Measurements from ENCODE around the gene SNCAIP. TPM values are rescaled to one million over a fixed set of nuclear protein-coding genes. Genes with fewer than 3 reads are reported as not detected.

SNCAIP gene
- total RNA-seq, 5 donors from 2014 or later (not counting 1 experiment from before 2014, with no cell fraction given), result not detected

- Histone ChIP-seq H3K4me1 (ENCODE audit: control insufficient read depth in 1 of 2, extremely low read depth in 1 of 2, insufficient read depth in 2 of 2, low read length in 2 of 2) (no peaks in the 10 kb centered on the region), H3K27me3 (replicated peaks in 1 of 2; ENCODE audit: control insufficient read depth in 2 of 2, extremely low read depth in 1 of 2, insufficient read depth in 2 of 2, low read length in 1 of 2) (no peaks in the 10 kb centered on the region), H3K4me3 (ENCODE audit: control insufficient read depth in 1 of 2, extremely low read depth in 1 of 2, low read length in 1 of 2) (no peak overlapping the region), H3K9me3 (no peaks in the 10 kb centered on the region), H3K27ac (ENCODE audit: low read length) (no peak overlapping the region), H3K36me3 (ENCODE audit: control insufficient read depth in 2 of 2, extremely low read depth in 1 of 2, insufficient read depth in 1 of 2, low read length in 1 of 2) (no peaks in the 10 kb centered on the region)
- no peaks in the 10 kb centered on the region for H3K4me1 Mint-ChIP-seq
- no peak for DNase-seq
- no peak overlapping the region for H3K4me3 Mint-ChIP-seq
- ChIA-PET POLR2A (no interaction called here), CTCF (no interaction called here)
- WGBS (ENCODE audit: insufficient coverage), result no CpG with 5 or more reads among the region's 3 CpGs
- no peak overlapping the region for H3K27ac Mint-ChIP-seq
- no peaks in the 10 kb centered on the region for H3K36me3 Mint-ChIP-seq
- peaks cover 0 to 6% (median 0%) of the 10 kb centered on the region in 3 donors for H3K9me3 Mint-ChIP-seq
- H3K27me3 Mint-ChIP-seq, result peaks cover 1 to 8% of the 10 kb centered on the region in 2 donors
- no peak for ATAC-seq (replicated peaks in 1 of 4)
Observed at GRCh38 chr5:122413722-122414121, 101.7 kb downstream of the SNCAIP start.

GRCh38 chr5:122415030-122415800, 103.2 kb downstream of the SNCAIP start:
- no peaks in the 10 kb centered on the region for H3K36me3 ChIP-seq (ENCODE audit: control insufficient read depth in 2 of 2, extremely low read depth in 1 of 2, insufficient read depth in 1 of 2, low read length in 1 of 2)
- Mint-ChIP-seq H3K27ac (no peak overlapping the region), H3K36me3 (no peaks in the 10 kb centered on the region), H3K4me1 (no peaks in the 10 kb centered on the region), H3K27me3 (peaks cover 6 to 8% of the 10 kb centered on the region in 2 donors), H3K9me3 (peaks cover 0 to 6% (median 0%) of the 10 kb centered on the region in 3 donors), H3K4me3 (no peak overlapping the region)
- DNase-seq, result no peak
- no peak for ATAC-seq (replicated peaks in 1 of 4)
- H3K4me3 ChIP-seq (ENCODE audit: control insufficient read depth in 1 of 2, extremely low read depth in 1 of 2, low read length in 1 of 2), result no peak overlapping the region
- 51% methylated on average over 7 of the region's 7 CpGs for WGBS (ENCODE audit: insufficient coverage)
- ChIA-PET CTCF (no interaction called here), POLR2A (interaction anchor here in 1 of 2 donors (0.6 kb wide), 1 partner anchor 14 kb away, joined by 3 read pairs; no protein-coding TSS in a partner anchor)
- no peaks in the 10 kb centered on the region for H3K27me3 ChIP-seq (replicated peaks in 1 of 2; ENCODE audit: control insufficient read depth in 2 of 2, extremely low read depth in 1 of 2, insufficient read depth in 2 of 2, low read length in 1 of 2)
- H3K4me1 ChIP-seq (ENCODE audit: control insufficient read depth in 1 of 2, extremely low read depth in 1 of 2, insufficient read depth in 2 of 2, low read length in 2 of 2), result no peaks in the 10 kb centered on the region
- H3K27ac ChIP-seq (ENCODE audit: low read length), result no peak overlapping the region
- no peaks in the 10 kb centered on the region for H3K9me3 ChIP-seq

- CTCF ChIA-PET, result no interaction called here
- Histone ChIP-seq H3K4me1 (ENCODE audit: control insufficient read depth in 1 of 2, extremely low read depth in 1 of 2, insufficient read depth in 2 of 2, low read length in 2 of 2) (no peaks in the 10 kb centered on the region), H3K27ac (ENCODE audit: low read length) (no peak overlapping the region), H3K4me3 (ENCODE audit: control insufficient read depth in 1 of 2, extremely low read depth in 1 of 2, low read length in 1 of 2) (no peak overlapping the region), H3K27me3 (replicated peaks in 1 of 2; ENCODE audit: control insufficient read depth in 2 of 2, extremely low read depth in 1 of 2, insufficient read depth in 2 of 2, low read length in 1 of 2) (no peaks in the 10 kb centered on the region), H3K36me3 (ENCODE audit: control insufficient read depth in 2 of 2, extremely low read depth in 1 of 2, insufficient read depth in 1 of 2, low read length in 1 of 2) (no peaks in the 10 kb centered on the region), H3K9me3 (no peaks in the 10 kb centered on the region)
- DNase-seq, result no peak
- POLR2A ChIA-PET, result no interaction called here
- peaks cover 0 to 6% (median 0%) of the 10 kb centered on the region in 3 donors for H3K9me3 Mint-ChIP-seq
- ATAC-seq (replicated peaks in 1 of 4), result no peak
- H3K4me1 Mint-ChIP-seq, result no peaks in the 10 kb centered on the region
- H3K4me3 Mint-ChIP-seq, result no peak overlapping the region
- H3K27ac Mint-ChIP-seq, result no peak overlapping the region
- H3K27me3 Mint-ChIP-seq, result peaks cover 6 to 8% of the 10 kb centered on the region in 2 donors
- no peaks in the 10 kb centered on the region for H3K36me3 Mint-ChIP-seq
- WGBS (ENCODE audit: insufficient coverage), result 38% methylated on average over 1 of the region's 5 CpGs
Observed at GRCh38 chr5:122415801-122416120, 103.7 kb downstream of the SNCAIP start.

GRCh38 chr5:122419142-122419894, 107.3 kb downstream of the SNCAIP start:
- POLR2A ChIA-PET, result no interaction called here
- H3K4me3 ChIP-seq (ENCODE audit: control insufficient read depth in 1 of 2, extremely low read depth in 1 of 2, low read length in 1 of 2), result no peak overlapping the region
- Mint-ChIP-seq H3K27me3 (peaks cover 6 to 8% of the 10 kb centered on the region in 2 donors), H3K9me3 (peaks cover 0 to 3% (median 0%) of the 10 kb centered on the region in 3 donors), H3K4me1 (no peaks in the 10 kb centered on the region), H3K27ac (no peak overlapping the region), H3K36me3 (no peaks in the 10 kb centered on the region), H3K4me3 (no peak overlapping the region)
- no peaks in the 10 kb centered on the region for H3K36me3 ChIP-seq (ENCODE audit: control insufficient read depth in 2 of 2, extremely low read depth in 1 of 2, insufficient read depth in 1 of 2, low read length in 1 of 2)
- no peaks in the 10 kb centered on the region for H3K27me3 ChIP-seq (replicated peaks in 1 of 2; ENCODE audit: control insufficient read depth in 2 of 2, extremely low read depth in 1 of 2, insufficient read depth in 2 of 2, low read length in 1 of 2)
- ATAC-seq (replicated peaks in 1 of 4) (no peak), DNase-seq (no peak)
- no peaks in the 10 kb centered on the region for H3K4me1 ChIP-seq (ENCODE audit: control insufficient read depth in 1 of 2, extremely low read depth in 1 of 2, insufficient read depth in 2 of 2, low read length in 2 of 2)
- CTCF ChIA-PET, result no interaction called here
- no peaks in the 10 kb centered on the region for H3K9me3 ChIP-seq
- 63% methylated on average over 1 of the region's 3 CpGs for WGBS (ENCODE audit: insufficient coverage)
- H3K27ac ChIP-seq (ENCODE audit: low read length), result no peak overlapping the region

GRCh38 chr5:122420091-122420490, 108.1 kb downstream of the SNCAIP start:
- DNase-seq (no peak), ATAC-seq (replicated peaks in 1 of 4) (no peak)
- Mint-ChIP-seq H3K27me3 (peaks cover 6% of the 10 kb centered on the region in 2 donors), H3K36me3 (no peaks in the 10 kb centered on the region), H3K27ac (no peak overlapping the region), H3K4me3 (no peak overlapping the region), H3K9me3 (peaks cover 0 to 3% (median 0%) of the 10 kb centered on the region in 3 donors), H3K4me1 (no peaks in the 10 kb centered on the region)
- no peak overlapping the region for H3K4me3 ChIP-seq (ENCODE audit: control insufficient read depth in 1 of 2, extremely low read depth in 1 of 2, low read length in 1 of 2)
- no peaks in the 10 kb centered on the region for H3K27me3 ChIP-seq (replicated peaks in 1 of 2; ENCODE audit: control insufficient read depth in 2 of 2, extremely low read depth in 1 of 2, insufficient read depth in 2 of 2, low read length in 1 of 2)
- CTCF ChIA-PET, result no interaction called here
- no peaks in the 10 kb centered on the region for H3K9me3 ChIP-seq
- WGBS (ENCODE audit: insufficient coverage), result 79% methylated on average over 3 of the region's 6 CpGs
- no peaks in the 10 kb centered on the region for H3K36me3 ChIP-seq (ENCODE audit: control insufficient read depth in 2 of 2, extremely low read depth in 1 of 2, insufficient read depth in 1 of 2, low read length in 1 of 2)
- H3K4me1 ChIP-seq (ENCODE audit: control insufficient read depth in 1 of 2, extremely low read depth in 1 of 2, insufficient read depth in 2 of 2, low read length in 2 of 2), result no peaks in the 10 kb centered on the region
- POLR2A ChIA-PET, result no interaction called here
- no peak overlapping the region for H3K27ac ChIP-seq (ENCODE audit: low read length)

- no peaks in the 10 kb centered on the region for H3K4me1 ChIP-seq (ENCODE audit: control insufficient read depth in 1 of 2, extremely low read depth in 1 of 2, insufficient read depth in 2 of 2, low read length in 2 of 2)
- ChIA-PET POLR2A (no interaction called here), CTCF (no interaction called here)
- DNase-seq, result no peak
- peaks cover 0 to 3% (median 0%) of the 10 kb centered on the region in 3 donors for H3K9me3 Mint-ChIP-seq
- no peaks in the 10 kb centered on the region for H3K27me3 ChIP-seq (replicated peaks in 1 of 2; ENCODE audit: control insufficient read depth in 2 of 2, extremely low read depth in 1 of 2, insufficient read depth in 2 of 2, low read length in 1 of 2)
- WGBS (ENCODE audit: insufficient coverage), result no CpG with 5 or more reads among the region's 3 CpGs
- no peak for ATAC-seq (replicated peaks in 1 of 4)
- H3K36me3 Mint-ChIP-seq, result no peaks in the 10 kb centered on the region
- no peak overlapping the region for H3K4me3 Mint-ChIP-seq
- no peaks in the 10 kb centered on the region for H3K4me1 Mint-ChIP-seq
- H3K4me3 ChIP-seq (ENCODE audit: control insufficient read depth in 1 of 2, extremely low read depth in 1 of 2, low read length in 1 of 2), result no peak overlapping the region
- peaks cover 6% of the 10 kb centered on the region in 2 donors for H3K27me3 Mint-ChIP-seq
- H3K36me3 ChIP-seq (ENCODE audit: control insufficient read depth in 2 of 2, extremely low read depth in 1 of 2, insufficient read depth in 1 of 2, low read length in 1 of 2), result no peaks in the 10 kb centered on the region
- H3K27ac Mint-ChIP-seq, result no peak overlapping the region
- no peaks in the 10 kb centered on the region for H3K9me3 ChIP-seq
- no peak overlapping the region for H3K27ac ChIP-seq (ENCODE audit: low read length)
Observed at GRCh38 chr5:122420537-122421236, 108.7 kb downstream of the SNCAIP start.

All from T-cell (primary cell).